Esophagus squamous epithelium (tissue), 5 donors: ENCODE data around the gene HMGXB3. TPM values are rescaled to one million over a fixed set of nuclear protein-coding genes. Genes with fewer than 3 reads are reported as not detected.
"Not testable (repeated sequence)": the region's sequence is repeated elsewhere in the genome, so short reads cannot be mapped to it uniquely, and the experiment has no call there.

Experiments
- DNase-seq: peaks from one replicate; lab custom pipeline; 2025; lab: John Stamatoyannopoulos, UW
- H3K27ac ChIP-seq, 4 donors: fragments of 200-600 bp; sonication (generic); one replicate each; pipeline ENCODE4 v1.5.1; 2016 to 2019; ENCODE audit warnings: mild to moderate bottlenecking in 1 of 4
- H3K27me3 ChIP-seq, 4 donors: fragments of 200-600 bp; sonication (generic); 1 replicate in 3 of 4; 2 replicates in 1 of 4; pipeline versions ENCODE4 v1.5.1 to v1.6.0; 2017 to 2021; ENCODE audit warnings: antibody characterized with exemption in 1 of 4
- H3K36me3 ChIP-seq, 3 donors: fragments of 200-600 bp; sonication (generic); one replicate each; pipeline ENCODE4 v1.5.1; 2016 to 2019
- H3K4me1 ChIP-seq, 3 donors: fragments of 200-600 bp; sonication (generic); one replicate each; pipeline ENCODE4 v1.5.1; 2017 to 2019
- H3K4me3 ChIP-seq, 4 donors: fragments of 200-600 bp; sonication (generic); 1 replicate in 3 of 4; 2 replicates in 1 of 4; pipeline ENCODE4 v1.5.1; 2016 to 2019; ENCODE audit warnings: mild to moderate bottlenecking in 2 of 4, moderate library complexity in 1 of 4
- H3K9me3 ChIP-seq, 3 donors: fragments of 200-600 bp; sonication (generic); one replicate each; pipeline ENCODE4 v1.5.1; 2016 to 2019
- POLR2A ChIP-seq, 4 donors: fragments of 450-650 bp; IDR thresholded peaks; one replicate each; pipeline ENCODE4 v1.6.1; 2017; ENCODE audit warnings: antibody characterized with exemption in 4 of 4, mild to moderate bottlenecking in 4 of 4, moderate library complexity in 3 of 4
- WGBS, 2 donors: methylation state at CpG; one replicate each; pipeline ENCODE4 v1.1.5; 2018; 5-methylcytosine and 5-hydroxymethylcytosine counted together
- intact Hi-C: fragments of 100-400 bp; cut with DNase I; formaldehyde crosslinking; loops from one replicate; pipeline ENCODE4 v1.15.0; 2022
- total RNA-seq, 4 donors: library from RNA; depleted of rRNA; stranded (reverse); fragments of >200 nt; gene quantifications; one replicate each; pipeline ENCODE4 v1.1.0, GENCODE V29; 2016
- TF ChIP-seq, protein P1 (sequence below), 6 experiments: fragments of 450-650 bp in 4 of 6; fragments of 200-600 bp in 2 of 6; sonication (generic) in 2 of 6; IDR thresholded peaks; one replicate each; pipeline ENCODE4 v1.5.1; 2016 to 2019; ENCODE audit warnings: antibody characterized with exemption in 6 of 6, mild to moderate bottlenecking in 4 of 6, moderate library complexity in 4 of 6
- donor health status: DM: yes; HTN: yes; CAD: no.

The HMGXB3 gene
- total RNA-seq, 4 donors from 2014 or later: 12.4 to 26.3 (median 20.5) TPM

- Histone ChIP-seq H3K27me3 (peaks cover 0 to 17% (median 0%) of the 10 kb centered on the region in 4 donors), H3K4me1 (peaks cover 0 to 5% (median 0%) of the 10 kb centered on the region in 3 donors), H3K27ac (no peak overlapping the region), H3K9me3 (no peaks in the 10 kb centered on the region), H3K4me3 (no peak overlapping the region), H3K36me3 (no peaks in the 10 kb centered on the region)
- TF ChIP-seq POLR2A (IDR thresholded peaks at IDR 0.05): no peak
- TF ChIP-seq, protein P1, sequence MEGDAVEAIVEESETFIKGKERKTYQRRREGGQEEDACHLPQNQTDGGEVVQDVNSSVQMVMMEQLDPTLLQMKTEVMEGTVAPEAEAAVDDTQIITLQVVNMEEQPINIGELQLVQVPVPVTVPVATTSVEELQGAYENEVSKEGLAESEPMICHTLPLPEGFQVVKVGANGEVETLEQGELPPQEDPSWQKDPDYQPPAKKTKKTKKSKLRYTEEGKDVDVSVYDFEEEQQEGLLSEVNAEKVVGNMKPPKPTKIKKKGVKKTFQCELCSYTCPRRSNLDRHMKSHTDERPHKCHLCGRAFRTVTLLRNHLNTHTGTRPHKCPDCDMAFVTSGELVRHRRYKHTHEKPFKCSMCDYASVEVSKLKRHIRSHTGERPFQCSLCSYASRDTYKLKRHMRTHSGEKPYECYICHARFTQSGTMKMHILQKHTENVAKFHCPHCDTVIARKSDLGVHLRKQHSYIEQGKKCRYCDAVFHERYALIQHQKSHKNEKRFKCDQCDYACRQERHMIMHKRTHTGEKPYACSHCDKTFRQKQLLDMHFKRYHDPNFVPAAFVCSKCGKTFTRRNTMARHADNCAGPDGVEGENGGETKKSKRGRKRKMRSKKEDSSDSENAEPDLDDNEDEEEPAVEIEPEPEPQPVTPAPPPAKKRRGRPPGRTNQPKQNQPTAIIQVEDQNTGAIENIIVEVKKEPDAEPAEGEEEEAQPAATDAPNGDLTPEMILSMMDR (IDR thresholded peaks at IDR 0.05): no peak
- WGBS, 2 donors: 80 to 100% methylated on average over 2 to 5 of the region's 19 CpGs
- intact Hi-C loops: no loop called here
- no peak for DNase-seq
These were observed 79.4 kb downstream of the HMGXB3 start for GRCh38 chr5:150079909-150080461.

DNA sequence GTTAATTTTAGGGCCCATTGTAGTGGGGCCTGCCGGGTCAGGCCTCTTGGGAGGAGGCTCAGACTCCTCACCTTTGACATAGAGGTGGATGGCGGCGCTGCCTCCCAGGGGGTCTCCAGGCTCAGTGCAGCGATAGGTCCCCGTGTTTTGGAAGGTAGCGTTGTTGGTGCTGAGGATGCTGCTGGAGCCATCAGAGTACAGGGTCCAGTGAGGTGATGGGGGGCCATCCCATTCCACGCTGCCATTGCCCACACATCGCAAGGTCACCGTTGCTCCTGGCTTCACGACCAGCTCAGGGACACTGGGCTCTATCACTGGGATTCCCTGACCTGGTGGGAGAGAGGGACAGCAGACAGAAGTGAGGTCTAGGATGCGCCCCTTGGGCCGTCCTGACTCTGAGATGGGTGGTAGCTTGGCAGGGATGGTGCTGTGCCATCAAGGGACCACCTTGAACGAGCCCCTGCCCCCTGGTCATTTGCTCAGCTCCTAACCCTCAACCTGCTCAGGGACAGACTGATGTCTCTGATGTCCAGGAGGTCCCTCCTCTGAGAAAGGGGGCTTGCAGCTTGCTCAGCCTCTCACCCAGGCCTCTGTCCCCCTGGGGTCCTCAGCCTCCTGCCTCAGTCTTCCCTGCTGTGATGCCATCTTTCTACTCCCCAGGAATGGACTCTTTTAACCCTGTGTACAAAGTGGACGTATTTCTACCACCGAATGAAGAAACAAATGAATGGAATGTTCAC is 80.3 kb downstream of the HMGXB3 start:
- no peak for DNase-seq
- Histone ChIP-seq H3K27me3 (peaks cover 0 to 25% (median 0%) of the 10 kb centered on the region in 4 donors), H3K4me1 (peaks cover 0 to 5% (median 0%) of the 10 kb centered on the region in 3 donors), H3K36me3 (no peaks in the 10 kb centered on the region), H3K4me3 (no peak overlapping the region), H3K27ac (no peak overlapping the region), H3K9me3 (no peaks in the 10 kb centered on the region)
- TF ChIP-seq, protein P1 (IDR thresholded peaks at IDR 0.05): no peak
- TF ChIP-seq POLR2A (IDR thresholded peaks at IDR 0.05): no peak
- intact Hi-C loops: no loop called here
- WGBS, 2 donors: 40 to 55% methylated on average over 3 to 5 of the region's 15 CpGs

- Histone ChIP-seq H3K4me1 (peaks cover 0 to 5% (median 0%) of the 10 kb centered on the region in 3 donors), H3K9me3 (no peaks in the 10 kb centered on the region), H3K4me3 (peak overlapping the region in 1 of 4 donors; percentile 7), H3K36me3 (no peaks in the 10 kb centered on the region), H3K27ac (peak overlapping the region in 1 of 4 donors; percentile 42), H3K27me3 (peaks cover 0 to 34% (median 0%) of the 10 kb centered on the region in 4 donors)
- no peak for DNase-seq
- TF ChIP-seq POLR2A (IDR thresholded peaks at IDR 0.05): peak in 2 of 4 donors; percentile 15 to 48
- TF ChIP-seq, protein P1 (IDR thresholded peaks at IDR 0.05): no peak
- WGBS, 2 donors: 25 to 30% methylated on average over 5 to 14 of the region's 15 CpGs
- intact Hi-C loops: no loop called here
These were observed 81.2 kb downstream of the HMGXB3 start for GRCh38 chr5:150081541-150082283.

- peaks cover 0 to 5% (median 0%) of the 10 kb centered on the region in 3 donors for H3K4me1 ChIP-seq
- no peak for TF ChIP-seq POLR2A (IDR thresholded peaks at IDR 0.05)
- H3K36me3 ChIP-seq: no peaks in the 10 kb centered on the region
- WGBS, 2 donors: 30 to 62% methylated on average over 3 of the region's 3 CpGs
- peak overlapping the region in 2 of 4 donors; percentile 42 to 54 for H3K27ac ChIP-seq
- no peak for DNase-seq
- peaks cover 0 to 40% (median 0%) of the 10 kb centered on the region in 4 donors for H3K27me3 ChIP-seq
- H3K4me3 ChIP-seq: peak overlapping the region in 2 of 4 donors; percentile 7 to 33
- intact Hi-C loops: no loop called here
- no peaks in the 10 kb centered on the region for H3K9me3 ChIP-seq
These were observed 81.8 kb downstream of the HMGXB3 start for GRCh38 chr5:150082374-150082773.

DNA sequence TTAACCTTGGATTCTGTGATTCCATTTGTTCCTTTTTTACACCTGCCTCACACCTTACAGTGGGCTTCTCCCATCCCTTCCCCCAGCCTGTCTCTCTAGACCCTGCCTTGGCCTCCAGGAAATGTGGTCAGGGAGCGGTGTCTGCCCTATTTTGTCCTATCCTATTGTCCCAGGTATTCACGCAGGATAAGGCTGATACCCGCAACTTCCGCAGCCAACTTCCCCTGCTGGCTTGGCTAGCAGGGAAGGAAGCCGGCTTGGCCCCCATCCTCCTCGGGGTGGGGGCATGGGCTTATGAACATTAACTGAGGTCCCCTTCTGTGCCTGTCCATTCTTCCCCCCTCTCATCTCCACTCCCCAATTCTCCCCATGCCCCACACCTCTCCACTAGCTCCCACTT is 82.3 kb downstream of the HMGXB3 start:
- H3K27me3 ChIP-seq: peaks cover 0 to 40% (median 0%) of the 10 kb centered on the region in 4 donors
- no peaks in the 10 kb centered on the region for H3K9me3 ChIP-seq
- DNase-seq: no peak
- peak overlapping the region in 2 of 4 donors; percentile 7 to 33 for H3K4me3 ChIP-seq
- peak overlapping the region in 2 of 4 donors; percentile 42 to 54 for H3K27ac ChIP-seq
- intact Hi-C loops: no loop called here
- H3K36me3 ChIP-seq: no peaks in the 10 kb centered on the region
- TF ChIP-seq, protein P1 (IDR thresholded peaks at IDR 0.05): no peak
- no peak for TF ChIP-seq POLR2A (IDR thresholded peaks at IDR 0.05)
- WGBS, 2 donors: 47 to 64% methylated on average over 6 of the region's 6 CpGs
- H3K4me1 ChIP-seq: peaks cover 0 to 5% (median 0%) of the 10 kb centered on the region in 3 donors

- 69 to 77% methylated on average over 5 to 6 of the region's 6 CpGs for WGBS, 2 donors
- H3K4me1 ChIP-seq, H3K27ac ChIP-seq, H3K36me3 ChIP-seq, DNase-seq, H3K9me3 ChIP-seq, intact Hi-C loops: not testable (repeated sequence)
- peak overlapping the region in 2 of 4 donors; percentile 37 to 52 for H3K4me3 ChIP-seq
- H3K27me3 ChIP-seq: peaks cover 0 to 58% (median 0%) of the 10 kb centered on the region in 4 donors
These were observed 84.2 kb downstream of the HMGXB3 start for GRCh38 chr5:150084754-150085153.
